Ramos (cell line): ENCODE measurements around the gene ARL4D.
"Not testable (repeated sequence)": the region's sequence is repeated elsewhere in the genome, so short reads cannot be mapped to it uniquely, and the experiment has no call there.

ENCODE experiments used
- in situ Hi-C: fragments of 300-500 bp; cut with MboI; formaldehyde crosslinking; loops from one replicate; pipeline ENCODE4 v1.14.3; 2022; ENCODE audit warnings: low sequenced_read_pairs; ENCODE audit not compliant: unreplicated experiment

The ARL4D gene

GRCh38 chr17:43367737-43368242 is 31.0 kb upstream of the ARL4D start:
- in situ Hi-C loops: loop anchor here (25.0 kb wide), 3 partner anchors 530 to 780 kb away; partner anchors contain the start of genes AOC2, EZH1, PSMC3IP and PSME3

GRCh38 chr17:43368740-43369506 is 29.9 kb upstream of the ARL4D start:
- in situ Hi-C loops: loop anchor here (25.0 kb wide), 3 partner anchors 532 to 782 kb away; partner anchors contain the start of genes AOC2, EZH1, PSMC3IP and PSME3

GRCh38 chr17:43369986-43370385 is 28.8 kb upstream of the ARL4D start:
- in situ Hi-C loops: loop anchor here (25.0 kb wide), 3 partner anchors 533 to 783 kb away; partner anchors contain the start of genes AOC2, EZH1, PSMC3IP and PSME3

- in situ Hi-C loops: loop anchor here (25.0 kb wide), 3 partner anchors 534 to 784 kb away; partner anchors contain the start of genes AOC2, EZH1, PSMC3IP and PSME3
These were observed 27.5 kb upstream of the ARL4D start for GRCh38 chr17:43371227-43371821.

GRCh38 chr17:43372273-43372911 is 26.4 kb upstream of the ARL4D start:
- in situ Hi-C loops: loop anchor here (25.0 kb wide), 3 partner anchors 535 to 785 kb away; partner anchors contain the start of genes AOC2, EZH1, PSMC3IP and PSME3

GRCh38 chr17:43373356-43373755 is 25.4 kb upstream of the ARL4D start:
- in situ Hi-C loops: loop anchor here (25.0 kb wide), 3 partner anchors 536 to 786 kb away; partner anchors contain the start of genes AOC2, EZH1, PSMC3IP and PSME3

- in situ Hi-C loops: not testable (repeated sequence)
These were observed 22.9 kb upstream of the ARL4D start for GRCh38 chr17:43375915-43376314.

GRCh38 chr17:43377056-43377810 is 21.6 kb upstream of the ARL4D start:
- in situ Hi-C loops: no loop called here

- in situ Hi-C loops: no loop called here
These were observed 20.0 kb upstream of the ARL4D start for GRCh38 chr17:43378766-43379165.

- in situ Hi-C loops: no loop called here
These were observed 18.5 kb upstream of the ARL4D start for GRCh38 chr17:43380307-43380706.

GRCh38 chr17:43381204-43381603 is 17.6 kb upstream of the ARL4D start:
- in situ Hi-C loops: no loop called here

GRCh38 chr17:43381621-43382020 is 17.2 kb upstream of the ARL4D start:
- in situ Hi-C loops: no loop called here

- in situ Hi-C loops: no loop called here
These were observed 16.0 kb upstream of the ARL4D start for GRCh38 chr17:43382776-43383175.

GRCh38 chr17:43383372-43383771 is 15.4 kb upstream of the ARL4D start:
- in situ Hi-C loops: no loop called here

GRCh38 chr17:43383826-43384475 is 14.8 kb upstream of the ARL4D start:
- in situ Hi-C loops: no loop called here

- in situ Hi-C loops: no loop called here
These were observed 14.3 kb upstream of the ARL4D start for GRCh38 chr17:43384476-43384862.

- in situ Hi-C loops: no loop called here
These were observed 13.6 kb upstream of the ARL4D start for GRCh38 chr17:43385046-43385831.

GRCh38 chr17:43388359-43389045 is 10.3 kb upstream of the ARL4D start:
- in situ Hi-C loops: no loop called here
